ENCODE data around the gene UPB1.

DNA sequence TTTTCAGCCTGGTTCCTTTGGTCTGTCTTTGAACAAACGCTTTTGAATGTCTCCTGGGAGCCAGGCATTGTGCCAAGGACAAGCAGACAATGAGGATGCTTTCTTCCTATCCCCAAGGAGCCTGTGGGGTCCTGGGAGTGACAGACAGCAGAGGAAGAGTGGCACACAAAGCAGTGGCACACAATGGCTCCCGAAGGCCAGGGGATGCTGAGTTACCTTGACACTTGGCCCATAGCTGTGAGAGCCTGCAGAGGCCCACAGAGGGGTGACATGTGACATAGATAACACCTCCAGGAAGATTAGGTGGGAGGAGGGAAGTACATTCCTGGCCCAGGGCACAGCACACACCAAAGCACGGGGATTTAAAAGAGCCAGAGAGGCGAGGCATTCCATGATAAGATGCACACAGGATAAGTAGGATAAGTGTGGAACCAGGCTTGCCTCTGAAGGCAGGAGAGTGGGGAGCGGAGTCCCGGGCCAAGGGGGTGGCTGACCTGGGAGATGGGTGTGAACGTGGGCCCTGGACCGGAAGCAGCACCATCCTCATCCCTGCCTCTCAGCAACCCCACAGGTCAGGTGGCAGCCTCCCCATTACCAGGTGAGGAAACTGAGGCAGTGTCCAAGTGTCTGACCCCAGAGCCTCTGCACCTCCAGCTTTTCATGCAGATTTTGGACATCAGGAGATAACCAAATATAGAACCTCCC lies 6.3 kb downstream of the UPB1 start:
- TF ChIP-seq CTCF (IDR thresholded peaks at IDR 0.05) (no peak), POLR2A (IDR thresholded peaks at IDR 0.05) (no peak)
